ENCODE results near the gene PAK5. TPM values are rescaled to one million over a fixed set of nuclear protein-coding genes. Genes with fewer than 3 reads are reported as not detected.

PAK5 gene
- polyA plus RNA-seq, 2 of the 4 experiments (the other 2 are of a cell fraction), result 0.01 TPM; not detected in 1

DNA sequence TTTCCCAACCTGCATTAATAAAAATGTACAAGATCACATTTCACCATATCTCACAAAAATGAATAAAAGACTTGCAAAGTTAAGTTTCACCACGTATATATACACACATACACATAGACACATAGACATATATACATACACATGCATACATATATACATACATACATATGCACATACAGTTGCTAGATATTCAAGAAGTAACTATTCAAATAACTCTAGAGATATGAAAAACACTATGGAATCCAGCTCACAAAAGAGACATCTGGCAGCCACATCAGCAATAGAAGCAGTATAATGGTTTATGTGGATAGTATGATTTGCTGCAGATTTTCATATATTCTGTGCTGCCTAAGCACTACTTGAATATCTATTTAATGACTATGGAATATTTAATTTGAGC, 28.1 kb downstream of the PAK5 start:
- POLR2A ChIA-PET, result no interaction called here
- FAIRE-seq, result peak; percentile 18

GRCh38 chr20:9809271-9809670, 29.6 kb downstream of the PAK5 start:
- FAIRE-seq (no peak), ATAC-seq (no peak)
- WGBS (ENCODE audit: missing lambda C conversion rate), result 2% methylated on average over 1 of the region's 1 CpG

More for the DNA sequence above, 28.1 kb downstream of the PAK5 start:
- ATAC-seq (no peak), DNase-seq (ENCODE audit: low read depth in 1 of 2, low spot score in 1 of 2) (no peak)
- Histone ChIP-seq H3K4me3 (no peak overlapping the region), H3K9me3 (no peaks in the 10 kb centered on the region), H3K27ac (no peak overlapping the region), H3K4me2 (no peak overlapping the region), H3K4me1 (no peaks in the 10 kb centered on the region)
- TF ChIP-seq HEYL (CRISPR knock-in tag; IDR thresholded peaks at IDR 0.05) (no peak), HES2 (IDR thresholded peaks at IDR 0.05) (no peak), MAZ (IDR thresholded peaks at IDR 0.05; ENCODE audit: borderline replicate concordance, low read depth, low read length) (no peak), MYC (IDR thresholded peaks at IDR 0.05; ENCODE audit: borderline replicate concordance, low read length) (no peak), EHF (CRISPR knock-in tag; IDR thresholded peaks at IDR 0.05) (no peak), JUN (IDR thresholded peaks at IDR 0.05) (no peak), RARB (CRISPR knock-in tag; IDR thresholded peaks at IDR 0.05) (no peak), FOXS1 (CRISPR knock-in tag; IDR thresholded peaks at IDR 0.05) (no peak), CBX8 (IDR thresholded peaks at IDR 0.05) (no peak), POLR2A (IDR thresholded peaks at IDR 0.05; ENCODE audit: low read length) (no peak), CHD2 (IDR thresholded peaks at IDR 0.05; ENCODE audit: low read length, partially characterized antibody) (no peak), CTCF (IDR thresholded peaks at IDR 0.05) (no peak), ZNF302 (CRISPR knock-in tag; IDR thresholded peaks at IDR 0.05) (no peak)
- TF ChIP-seq, protein P1, sequence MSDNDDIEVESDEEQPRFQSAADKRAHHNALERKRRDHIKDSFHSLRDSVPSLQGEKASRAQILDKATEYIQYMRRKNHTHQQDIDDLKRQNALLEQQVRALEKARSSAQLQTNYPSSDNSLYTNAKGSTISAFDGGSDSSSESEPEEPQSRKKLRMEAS (IDR thresholded peaks at IDR 0.05), result no peak
- TF ChIP-seq, protein P2, sequence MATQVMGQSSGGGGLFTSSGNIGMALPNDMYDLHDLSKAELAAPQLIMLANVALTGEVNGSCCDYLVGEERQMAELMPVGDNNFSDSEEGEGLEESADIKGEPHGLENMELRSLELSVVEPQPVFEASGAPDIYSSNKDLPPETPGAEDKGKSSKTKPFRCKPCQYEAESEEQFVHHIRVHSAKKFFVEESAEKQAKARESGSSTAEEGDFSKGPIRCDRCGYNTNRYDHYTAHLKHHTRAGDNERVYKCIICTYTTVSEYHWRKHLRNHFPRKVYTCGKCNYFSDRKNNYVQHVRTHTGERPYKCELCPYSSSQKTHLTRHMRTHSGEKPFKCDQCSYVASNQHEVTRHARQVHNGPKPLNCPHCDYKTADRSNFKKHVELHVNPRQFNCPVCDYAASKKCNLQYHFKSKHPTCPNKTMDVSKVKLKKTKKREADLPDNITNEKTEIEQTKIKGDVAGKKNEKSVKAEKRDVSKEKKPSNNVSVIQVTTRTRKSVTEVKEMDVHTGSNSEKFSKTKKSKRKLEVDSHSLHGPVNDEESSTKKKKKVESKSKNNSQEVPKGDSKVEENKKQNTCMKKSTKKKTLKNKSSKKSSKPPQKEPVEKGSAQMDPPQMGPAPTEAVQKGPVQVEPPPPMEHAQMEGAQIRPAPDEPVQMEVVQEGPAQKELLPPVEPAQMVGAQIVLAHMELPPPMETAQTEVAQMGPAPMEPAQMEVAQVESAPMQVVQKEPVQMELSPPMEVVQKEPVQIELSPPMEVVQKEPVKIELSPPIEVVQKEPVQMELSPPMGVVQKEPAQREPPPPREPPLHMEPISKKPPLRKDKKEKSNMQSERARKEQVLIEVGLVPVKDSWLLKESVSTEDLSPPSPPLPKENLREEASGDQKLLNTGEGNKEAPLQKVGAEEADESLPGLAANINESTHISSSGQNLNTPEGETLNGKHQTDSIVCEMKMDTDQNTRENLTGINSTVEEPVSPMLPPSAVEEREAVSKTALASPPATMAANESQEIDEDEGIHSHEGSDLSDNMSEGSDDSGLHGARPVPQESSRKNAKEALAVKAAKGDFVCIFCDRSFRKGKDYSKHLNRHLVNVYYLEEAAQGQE (IDR thresholded peaks at IDR 0.05), result no peak
- TF ChIP-seq, protein P3, sequence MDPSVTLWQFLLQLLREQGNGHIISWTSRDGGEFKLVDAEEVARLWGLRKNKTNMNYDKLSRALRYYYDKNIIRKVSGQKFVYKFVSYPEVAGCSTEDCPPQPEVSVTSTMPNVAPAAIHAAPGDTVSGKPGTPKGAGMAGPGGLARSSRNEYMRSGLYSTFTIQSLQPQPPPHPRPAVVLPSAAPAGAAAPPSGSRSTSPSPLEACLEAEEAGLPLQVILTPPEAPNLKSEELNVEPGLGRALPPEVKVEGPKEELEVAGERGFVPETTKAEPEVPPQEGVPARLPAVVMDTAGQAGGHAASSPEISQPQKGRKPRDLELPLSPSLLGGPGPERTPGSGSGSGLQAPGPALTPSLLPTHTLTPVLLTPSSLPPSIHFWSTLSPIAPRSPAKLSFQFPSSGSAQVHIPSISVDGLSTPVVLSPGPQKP (IDR thresholded peaks at IDR 0.05; ENCODE audit: low read depth, low read length), result no peak
- CTCF ChIA-PET, result no interaction called here
- WGBS (ENCODE audit: missing lambda C conversion rate), result 0% methylated on average over 1 of the region's 1 CpG

GRCh38 chr20:9808166-9808565, 30.7 kb downstream of the PAK5 start:
- ATAC-seq (no peak), FAIRE-seq (peak; percentile 80), DNase-seq (ENCODE audit: low read depth in 1 of 2, low spot score in 1 of 2) (no peak)
- Histone ChIP-seq H3K4me2 (no peak overlapping the region), H3K9me3 (no peaks in the 10 kb centered on the region), H3K4me1 (no peaks in the 10 kb centered on the region), H3K4me3 (no peak overlapping the region), H3K27ac (no peak overlapping the region)
- 14% methylated on average over 1 of the region's 1 CpG for WGBS (ENCODE audit: missing lambda C conversion rate)
- CTCF ChIA-PET, result no interaction called here
- POLR2A ChIA-PET, result no interaction called here
- TF ChIP-seq, protein P4, sequence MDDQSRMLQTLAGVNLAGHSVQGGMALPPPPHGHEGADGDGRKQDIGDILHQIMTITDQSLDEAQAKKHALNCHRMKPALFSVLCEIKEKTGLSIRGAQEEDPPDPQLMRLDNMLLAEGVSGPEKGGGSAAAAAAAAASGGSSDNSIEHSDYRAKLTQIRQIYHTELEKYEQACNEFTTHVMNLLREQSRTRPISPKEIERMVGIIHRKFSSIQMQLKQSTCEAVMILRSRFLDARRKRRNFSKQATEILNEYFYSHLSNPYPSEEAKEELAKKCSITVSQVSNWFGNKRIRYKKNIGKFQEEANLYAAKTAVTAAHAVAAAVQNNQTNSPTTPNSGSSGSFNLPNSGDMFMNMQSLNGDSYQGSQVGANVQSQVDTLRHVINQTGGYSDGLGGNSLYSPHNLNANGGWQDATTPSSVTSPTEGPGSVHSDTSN (IDR thresholded peaks at IDR 0.05), result no peak
- TF ChIP-seq JUN (IDR thresholded peaks at IDR 0.05) (no peak), HOXB5 (CRISPR knock-in tag; IDR thresholded peaks at IDR 0.05) (no peak), USF2 (IDR thresholded peaks at IDR 0.05) (no peak), FOXS1 (CRISPR knock-in tag; IDR thresholded peaks at IDR 0.05) (no peak), PHF8 (IDR thresholded peaks at IDR 0.05; ENCODE audit: borderline replicate concordance, low read depth) (no peak), NFE2L2 (conservative IDR thresholded peaks at IDR 0.05; ENCODE audit: low read length) (no peak), BHLHE40 (IDR thresholded peaks at IDR 0.05; ENCODE audit: low read depth, low read length) (no peak), HOXA7 (CRISPR knock-in tag; IDR thresholded peaks at IDR 0.05) (no peak), MYC (IDR thresholded peaks at IDR 0.05; ENCODE audit: borderline replicate concordance, low read length) (no peak), HDAC2 (IDR thresholded peaks at IDR 0.05) (no peak)
- TF ChIP-seq, protein P1 (IDR thresholded peaks at IDR 0.05), result no peak

More at GRCh38 chr20:9809271-9809670, 29.6 kb downstream of the PAK5 start:
- no peak for TF ChIP-seq ESRRA (IDR thresholded peaks at IDR 0.05; ENCODE audit: borderline replicate concordance, low read length)
- no peak for TF ChIP-seq RNF2 (IDR thresholded peaks at IDR 0.05; ENCODE audit: borderline replicate concordance, low read depth)
- Histone ChIP-seq H3K27ac (no peak overlapping the region), H3K4me2 (no peak overlapping the region), H3K9me3 (no peaks in the 10 kb centered on the region), H3K4me1 (no peaks in the 10 kb centered on the region), H3K4me3 (no peak overlapping the region)
- ChIA-PET POLR2A (no interaction called here), CTCF (interaction anchor here (0.8 to 1.0 kb wide), 2 partner anchors 20 to 104 kb away, joined by 3 read pairs; no protein-coding TSS in a partner anchor)
- no peak for DNase-seq (ENCODE audit: low read depth in 1 of 2, low spot score in 1 of 2)
